AG04449 (cell line): Measurements from ENCODE around the gene TRERF1.
A peak's percentile ranks its signal among the peaks of the same experiment; 100 is the strongest.

ENCODE experiments used
- CTCF ChIA-PET: fragments of 350-600 bp; formaldehyde crosslinking; extraction: SDS; loops from one replicate; lab custom pipeline; 2021; ENCODE audit warnings: antibody characterized with exemption; lab: Yijun Ruan, JAX
- POLR2A ChIA-PET: fragments of 400-600, 350-600 bp; formaldehyde crosslinking; extraction: SDS; loops from one replicate; lab custom pipeline; 2020; ENCODE audit warnings: antibody characterized with exemption, inconsistent platforms; lab: Yijun Ruan, JAX
- DNase-seq: peaks from one replicate; pipeline ENCODE4 v3.0.0-alpha.2; 2010; ENCODE audit warnings: low read depth, low spot score
- H3K4me3 ChIP-seq: 2 replicates; pipeline ENCODE4 v1.5.1; 2011; ENCODE audit warnings: low read depth, mild to moderate bottlenecking, control low read depth, low read length
- CTCF ChIP-seq: IDR thresholded peaks from one replicate; pipeline ENCODE4 v1.5.1; 2011; ENCODE audit warnings: mild to moderate bottlenecking, moderate library complexity, low read length, control low read depth, inconsistent platforms; ENCODE audit not compliant: insufficient read depth; ENCODE audit errors: missing control alignments

Gene TRERF1

GRCh38 chr6:42184475-42184874 is 267.3 kb downstream of the TRERF1 start:
- POLR2A ChIA-PET = no interaction called here
- no peak for TF ChIP-seq CTCF
- no peak for DNase-seq
- H3K4me3 ChIP-seq = no peak overlapping the region
- CTCF ChIA-PET = interaction anchor here (1.2 to 1.5 kb wide), 2 partner anchors 16 to 110 kb away, joined by 3 read pairs; no protein-coding TSS in a partner anchor

GRCh38 chr6:42182101-42182500 is 269.6 kb downstream of the TRERF1 start:
- no peak overlapping the region for H3K4me3 ChIP-seq
- TF ChIP-seq CTCF = no peak
- no peak for DNase-seq
- ChIA-PET CTCF (interaction anchor here (1.3 to 1.5 kb wide), 2 partner anchors 8 to 13 kb away, joined by 4 read pairs; no protein-coding TSS in a partner anchor), POLR2A (no interaction called here)

DNA sequence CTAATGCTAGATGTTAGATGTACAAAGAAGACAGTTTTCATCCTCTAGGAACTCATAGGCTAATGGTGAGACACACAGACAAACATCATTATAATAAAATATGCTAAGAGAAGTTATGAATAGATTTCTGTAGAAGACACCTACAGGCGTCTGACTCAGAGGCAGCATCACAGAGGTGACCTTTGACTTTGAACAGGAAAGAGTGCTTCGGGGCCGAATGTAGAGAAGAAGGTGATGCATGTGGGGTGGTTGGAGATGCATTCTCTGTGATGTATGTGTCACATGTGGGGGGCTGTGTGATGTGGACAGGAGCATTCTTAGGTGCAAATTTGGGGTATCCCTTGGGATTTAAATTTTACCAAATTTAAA is 271.8 kb downstream of the TRERF1 start:
- TF ChIP-seq CTCF = no peak
- no peak for DNase-seq
- H3K4me3 ChIP-seq = no peak overlapping the region
- ChIA-PET CTCF (interaction anchor here (1.1 to 1.4 kb wide), 3 partner anchors 10 to 105 kb away, joined by 3 to 5 read pairs (median 4); no protein-coding TSS in a partner anchor), POLR2A (no interaction called here)

- no peak for DNase-seq
- ChIA-PET POLR2A (no interaction called here), CTCF (interaction anchor here (0.6 to 2.5 kb wide), 5 partner anchors 10 to 369 kb away, joined by 3 to 8 read pairs (median 4); no protein-coding TSS in a partner anchor)
- TF ChIP-seq CTCF = no peak
- H3K4me3 ChIP-seq = no peak overlapping the region
Measured at GRCh38 chr6:42179261-42179944, 272.3 kb downstream of the TRERF1 start.

DNA sequence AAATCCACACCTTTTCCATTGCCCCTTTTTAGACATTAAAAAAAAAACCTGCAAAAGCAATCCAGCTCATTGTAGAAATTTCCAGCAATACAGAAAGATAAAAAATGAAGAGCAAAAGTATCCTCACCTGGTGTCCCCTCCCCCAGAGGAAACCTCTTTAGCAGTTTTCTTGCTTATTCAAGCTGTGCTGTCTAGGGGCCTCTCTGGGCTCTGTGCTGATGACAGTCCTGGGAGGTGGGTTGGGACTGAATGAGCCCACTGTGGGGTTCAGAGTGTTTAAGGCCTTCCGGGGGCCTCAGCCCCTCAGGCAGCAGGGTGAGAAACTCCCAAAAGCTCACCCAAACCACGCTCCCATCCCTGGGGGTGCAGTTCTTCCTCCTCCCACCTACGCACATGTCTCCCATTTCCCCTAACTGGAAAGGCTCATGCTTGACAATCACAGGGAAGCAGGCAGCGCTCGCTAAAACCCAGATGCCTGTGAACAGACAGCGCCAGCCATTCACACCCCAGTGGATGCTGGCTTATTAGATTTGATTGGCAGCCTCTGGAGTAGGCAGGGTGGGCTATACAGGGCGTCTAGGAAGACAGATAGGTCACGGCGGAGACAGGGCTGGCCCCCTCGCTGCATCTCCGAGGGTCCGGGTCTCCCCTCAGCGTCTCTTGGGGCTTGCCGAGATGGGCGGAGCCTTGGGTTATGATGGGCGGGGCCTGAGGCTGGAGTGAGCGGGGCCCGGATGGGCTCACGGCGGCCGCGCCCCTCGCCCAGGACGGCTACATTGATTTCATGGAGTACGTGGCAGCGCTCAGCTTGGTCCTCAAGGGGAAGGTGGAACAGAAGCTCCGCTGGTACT is 274.0 kb downstream of the TRERF1 start:
- ChIA-PET POLR2A (interaction anchor here (0.7 kb wide), 2 partner anchors 9 to 32 kb away, joined by 3 read pairs; no protein-coding TSS in a partner anchor), CTCF (interaction anchor here (0.9 to 2.5 kb wide), 5 partner anchors 9 to 86 kb away, joined by 3 to 8 read pairs (median 4); no protein-coding TSS in a partner anchor)
- peak overlapping the region; percentile 32 for H3K4me3 ChIP-seq
- TF ChIP-seq CTCF = no peak
- DNase-seq = no peak

DNA sequence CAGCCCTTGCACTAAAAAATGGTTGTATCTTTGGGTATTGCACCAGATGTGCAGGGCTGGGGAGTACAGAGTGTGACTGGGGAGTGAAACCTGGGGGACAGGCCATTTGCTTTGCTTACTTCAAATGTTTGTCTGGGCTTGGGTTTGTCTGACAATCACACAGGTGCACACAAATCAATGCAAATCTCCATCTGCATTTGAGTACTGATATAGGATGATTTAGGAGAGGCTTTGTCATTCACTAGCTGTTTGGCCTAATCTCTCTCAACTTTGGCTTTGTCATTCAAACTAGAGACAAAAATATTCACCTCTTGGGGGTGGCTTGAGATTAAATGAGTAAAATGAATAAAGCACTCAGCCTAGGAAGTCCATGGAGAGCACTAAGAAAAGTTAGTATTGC is 274.7 kb downstream of the TRERF1 start:
- no peak overlapping the region for H3K4me3 ChIP-seq
- no peak for DNase-seq
- no peak for TF ChIP-seq CTCF
- CTCF ChIA-PET = interaction anchor here (1.0 to 2.5 kb wide), 3 partner anchors 10 to 85 kb away, joined by 3 to 8 read pairs (median 4); no protein-coding TSS in a partner anchor
- POLR2A ChIA-PET = no interaction called here
